Measurements from ENCODE around the gene ZNF576. TPM values are rescaled to one million over a fixed set of nuclear protein-coding genes. Genes with fewer than 3 reads are reported as not detected.
"Not testable (repeated sequence)": the region's sequence is repeated elsewhere in the genome, so short reads cannot be mapped to it uniquely, and the experiment has no call there.

Gene ZNF576
- total RNA-seq, 1 donor from 2014 or later = 19.2 TPM

- intact Hi-C loops (cut with micrococcal nuclease) = no loop called here
Measured at GRCh38 chr19:43623889-43624670, 27.7 kb downstream of the ZNF576 start.

GRCh38 chr19:43624933-43625332 is 28.5 kb downstream of the ZNF576 start:
- intact Hi-C loops (cut with micrococcal nuclease) = loop anchor here (1.0 kb wide), 1 partner anchor 43 kb away; no protein-coding TSS in a partner anchor

- intact Hi-C loops (cut with micrococcal nuclease) = loop anchor here (1.0 kb wide), 1 partner anchor 42 kb away; no protein-coding TSS in a partner anchor
Measured at GRCh38 chr19:43625918-43626579, 29.7 kb downstream of the ZNF576 start.

- intact Hi-C loops (cut with micrococcal nuclease) = no loop called here
Measured at GRCh38 chr19:43626838-43627237, 30.4 kb downstream of the ZNF576 start.

DNA sequence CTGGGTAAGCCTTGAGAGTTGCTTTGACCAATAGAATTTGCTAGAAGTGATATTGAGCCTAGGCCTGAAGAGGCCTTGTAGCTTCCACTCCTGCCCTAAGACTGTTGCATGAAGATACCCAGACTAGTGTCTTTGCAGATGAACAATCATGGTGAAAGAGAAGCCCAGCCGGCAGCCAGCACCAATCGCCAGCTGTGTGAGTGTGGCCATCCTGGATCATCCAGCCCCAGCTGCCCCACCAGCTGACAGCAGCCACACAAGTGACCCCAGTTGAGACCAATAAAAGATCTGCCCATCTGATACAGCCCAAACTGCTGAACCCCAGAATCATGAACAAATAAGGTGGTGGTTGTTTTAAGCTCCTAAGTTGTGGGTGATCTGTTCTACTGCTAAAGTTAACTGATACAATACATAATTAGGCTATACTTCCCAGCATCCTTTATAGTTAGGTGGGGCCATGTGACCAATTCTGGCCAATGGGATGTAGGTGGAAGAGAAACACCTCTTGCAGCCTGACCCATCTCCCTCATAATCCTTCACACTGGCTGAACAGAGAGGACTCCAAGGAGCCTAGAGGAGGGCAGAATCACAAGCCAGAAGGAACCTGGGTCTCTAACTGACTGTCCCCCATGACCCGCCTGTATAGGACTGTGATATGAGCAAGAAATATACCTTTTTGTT is 32.4 kb downstream of the ZNF576 start:
- intact Hi-C loops (cut with micrococcal nuclease) = no loop called here

GRCh38 chr19:43631491-43631890 is 35.1 kb downstream of the ZNF576 start:
- intact Hi-C loops (cut with micrococcal nuclease) = no loop called here

- intact Hi-C loops (cut with micrococcal nuclease) = no loop called here
Measured at GRCh38 chr19:43633520-43633919, 37.1 kb downstream of the ZNF576 start.

DNA sequence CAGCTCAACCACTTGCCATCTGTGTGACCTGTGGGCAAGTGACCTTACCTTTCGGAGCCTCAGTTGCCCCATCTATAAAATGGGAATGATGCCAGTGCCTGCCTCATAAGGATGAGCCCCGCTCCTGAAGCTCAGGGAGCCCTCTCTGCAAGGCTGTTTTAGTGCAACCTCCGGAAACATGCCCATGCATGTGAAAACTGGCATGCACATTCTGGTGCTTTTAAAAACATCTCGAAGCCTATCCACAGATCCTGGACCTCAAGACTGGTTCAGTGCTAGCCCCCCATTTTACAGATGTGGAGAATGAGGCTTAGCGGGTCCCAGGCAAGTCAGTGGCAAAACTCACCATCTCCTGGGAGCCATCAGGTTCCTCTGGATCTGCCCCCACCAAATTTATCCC is 37.7 kb downstream of the ZNF576 start:
- intact Hi-C loops (cut with micrococcal nuclease) = no loop called here

DNA sequence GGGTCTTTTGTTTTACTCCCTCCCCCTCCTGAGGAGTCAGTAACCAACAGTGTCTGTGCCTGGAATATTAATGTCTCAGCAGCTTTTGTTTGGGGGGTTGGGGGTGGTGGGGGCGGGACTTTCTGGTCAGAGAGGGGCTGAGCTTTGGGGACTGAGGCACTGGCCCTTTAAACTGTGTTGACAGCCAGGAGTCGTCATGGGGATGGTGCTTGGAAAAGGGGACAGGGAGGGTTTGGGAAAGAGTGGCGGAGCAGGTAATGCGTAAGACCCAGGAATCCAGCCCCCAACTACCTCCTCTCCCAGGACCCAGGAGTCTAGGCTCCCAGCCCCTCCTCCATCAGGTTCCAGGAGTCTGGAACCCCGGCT is 38.1 kb downstream of the ZNF576 start:
- intact Hi-C loops (cut with micrococcal nuclease) = no loop called here

- intact Hi-C loops (cut with micrococcal nuclease) = no loop called here
Measured at GRCh38 chr19:43634872-43635560, 38.6 kb downstream of the ZNF576 start.

DNA sequence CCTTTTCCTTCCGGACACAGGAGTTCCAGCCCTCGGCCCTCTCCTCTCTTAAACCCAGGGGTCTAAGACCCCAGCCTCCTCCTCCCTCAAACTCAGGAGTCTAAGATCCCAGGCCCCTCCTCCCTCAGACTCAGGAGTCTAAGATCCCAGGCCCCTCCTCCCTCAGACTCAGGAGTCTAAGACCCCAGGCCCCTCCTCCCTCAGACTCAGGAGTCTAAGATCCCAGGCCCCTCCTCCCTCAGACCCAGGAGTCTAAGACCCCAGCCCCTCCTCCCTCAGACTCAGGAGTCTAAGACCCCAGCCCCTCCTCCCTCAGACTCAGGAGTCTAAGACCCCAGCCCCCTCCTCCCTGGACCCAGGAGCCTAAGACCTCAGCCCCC is 39.2 kb downstream of the ZNF576 start:
- intact Hi-C loops (cut with micrococcal nuclease) = not testable (repeated sequence)

DNA sequence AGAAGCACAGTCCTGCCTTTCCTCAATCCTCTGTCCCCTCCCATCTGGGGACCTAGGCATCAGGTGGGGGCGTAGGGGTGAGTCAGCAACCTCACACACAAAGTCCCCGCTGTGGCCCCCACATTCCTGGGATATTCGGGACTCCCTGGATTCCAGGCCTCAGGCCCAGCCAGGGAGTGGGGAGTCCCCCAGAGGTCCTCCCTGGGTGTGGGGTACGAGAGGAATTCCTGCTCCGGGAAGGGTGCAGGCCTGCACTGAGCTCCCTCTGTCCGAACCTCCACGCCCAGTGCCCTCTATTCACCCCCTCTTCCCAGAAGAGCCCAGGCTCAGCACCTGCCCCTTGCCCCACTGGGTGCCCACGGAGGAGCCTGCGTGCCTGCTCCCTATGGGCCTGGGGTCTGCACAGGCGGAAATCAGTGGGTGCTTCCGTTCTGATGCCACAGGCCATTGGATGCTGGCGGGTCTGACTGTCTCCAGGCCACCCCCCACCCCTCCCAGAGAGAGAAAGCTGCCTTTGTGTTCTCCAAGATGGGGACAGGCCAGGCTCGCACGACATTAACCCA is 39.8 kb downstream of the ZNF576 start:
- intact Hi-C loops (cut with micrococcal nuclease) = no loop called here

DNA sequence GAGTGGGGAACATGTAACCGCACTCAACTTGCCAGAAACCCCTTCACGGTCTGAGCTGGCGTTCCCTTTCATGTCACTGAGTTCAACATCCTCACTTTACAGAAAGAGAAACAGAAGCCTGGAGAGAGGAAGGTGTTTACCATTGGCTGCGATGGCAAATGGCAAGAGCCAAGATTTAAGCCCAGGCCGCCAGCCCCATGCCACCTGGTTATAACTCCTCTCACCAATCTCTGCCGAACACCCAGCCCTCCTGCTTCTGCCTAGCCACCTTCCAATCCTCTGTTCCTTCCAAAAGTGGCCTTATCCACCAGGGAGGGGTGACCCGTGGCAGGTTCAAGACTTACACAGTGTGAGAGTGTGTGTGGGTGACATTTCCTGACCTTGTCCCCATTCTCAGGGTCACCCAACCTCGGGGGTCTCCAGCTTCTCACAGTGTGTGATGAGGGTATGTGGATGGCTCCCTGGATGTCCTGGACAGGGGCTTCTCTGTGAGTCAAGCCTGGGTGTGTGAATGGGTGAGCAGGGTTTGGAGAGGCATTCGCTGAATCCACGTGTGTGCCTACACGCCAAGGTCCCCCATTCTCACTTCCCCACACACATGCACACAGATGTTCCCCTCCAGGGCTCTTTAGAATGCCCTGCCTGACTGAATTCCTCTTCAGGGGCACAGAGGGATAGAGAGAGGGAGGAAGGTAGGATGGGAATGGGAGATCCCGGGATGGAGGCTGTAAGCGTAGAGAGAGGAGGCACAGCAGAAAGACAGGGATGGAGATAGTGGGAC is 42.0 kb downstream of the ZNF576 start:
- intact Hi-C loops (cut with micrococcal nuclease) = loop anchor here (2.0 kb wide), 1 partner anchor 20 kb away; the partner anchor contains the start of gene ZNF428

- intact Hi-C loops (cut with micrococcal nuclease) = loop anchor here (2.0 kb wide), 1 partner anchor 20 kb away; the partner anchor contains the start of gene ZNF428
Measured at GRCh38 chr19:43638995-43639518, 42.7 kb downstream of the ZNF576 start.

GRCh38 chr19:43639519-43640423 is 43.4 kb downstream of the ZNF576 start, which contains the start of gene CADM4:
TSS of gene CADM4 (minus strand) at chr19:43639850. CDS start at chr19:43639790, 60 bp downstream.
- intact Hi-C loops (cut with micrococcal nuclease) = loop anchor here (1.0 to 2.0 kb wide), 2 partner anchors 21 to 29 kb away; partner anchors contain the start of gene ZNF428

DNA sequence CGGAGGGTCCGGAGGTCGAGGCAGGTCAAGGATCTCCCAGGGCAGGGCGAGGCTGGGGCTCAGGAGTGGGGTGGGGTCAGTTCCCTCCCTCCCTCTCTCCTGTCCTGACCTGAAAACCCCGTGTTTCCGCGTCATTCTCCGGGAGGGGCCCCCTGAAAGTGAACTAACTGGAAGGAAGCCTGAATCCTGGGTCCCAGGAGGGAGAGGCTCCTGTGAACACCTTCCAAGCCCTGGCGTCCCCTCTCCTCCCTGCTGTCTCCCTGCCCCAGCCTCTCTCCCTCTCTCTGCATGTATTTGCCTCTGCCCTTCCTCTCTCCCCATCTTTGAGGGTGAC is 44.0 kb downstream of the ZNF576 start:
- intact Hi-C loops (cut with micrococcal nuclease) = loop anchor here (1.0 kb wide), 1 partner anchor 28 kb away; no protein-coding TSS in a partner anchor

DNA sequence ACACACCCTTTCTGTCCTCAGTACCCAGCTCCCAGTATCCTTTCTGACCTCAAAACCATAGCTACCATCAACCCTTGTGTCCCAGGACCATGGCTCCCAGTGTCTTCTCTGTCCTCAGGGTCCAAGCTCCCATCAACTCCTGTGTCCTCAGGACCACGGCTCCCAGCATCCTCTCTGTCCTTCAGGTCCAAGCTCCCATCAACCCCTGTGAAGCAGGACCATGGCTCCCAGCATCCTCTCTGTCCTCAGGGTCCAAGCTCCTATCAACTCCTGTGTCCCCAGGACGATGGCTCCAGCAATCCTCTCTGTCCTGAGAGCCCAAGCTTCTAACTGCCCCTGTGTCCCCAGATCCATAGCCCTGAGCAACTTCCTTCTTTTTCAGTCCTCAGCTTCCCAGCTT is 44.9 kb downstream of the ZNF576 start:
- intact Hi-C loops (cut with micrococcal nuclease) = no loop called here

DNA sequence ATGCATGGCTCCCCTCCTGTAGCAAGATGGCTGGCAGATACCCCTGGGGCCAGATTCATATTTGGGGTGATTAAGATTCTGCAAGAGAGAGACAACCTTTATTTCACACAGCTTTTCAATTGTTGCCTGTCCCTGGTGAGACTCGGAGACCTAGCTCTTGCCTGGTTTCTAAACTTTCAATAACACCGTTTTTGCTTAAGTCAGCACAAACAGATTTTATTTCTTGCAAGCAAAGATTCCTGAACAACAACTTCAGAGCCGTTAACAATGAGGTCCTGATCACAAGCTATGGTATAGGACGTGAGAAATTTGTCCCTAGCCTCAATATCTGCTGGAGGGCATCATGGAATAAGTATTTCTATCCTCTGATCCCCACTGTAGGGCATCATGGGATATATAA is 46.1 kb downstream of the ZNF576 start:
- intact Hi-C loops (cut with micrococcal nuclease) = no loop called here

DNA sequence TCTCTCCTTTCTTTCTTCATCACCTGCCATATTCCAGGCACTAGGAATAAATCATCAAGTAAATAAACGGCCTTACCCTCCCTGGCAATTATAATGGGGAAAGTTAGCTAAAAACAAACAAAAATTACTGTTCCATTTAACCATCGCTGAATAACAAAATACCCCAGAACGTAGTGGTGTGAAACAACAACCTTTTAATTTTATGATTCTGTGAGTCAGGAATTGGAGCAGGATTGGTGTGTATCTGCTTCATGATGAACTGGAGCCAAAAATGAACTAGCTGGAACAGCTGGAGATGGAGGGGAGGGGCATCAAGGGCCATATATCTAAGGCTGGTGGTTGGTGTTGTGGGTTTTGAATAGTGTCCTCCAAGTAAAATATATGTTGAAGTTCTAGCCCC is 46.9 kb downstream of the ZNF576 start:
- intact Hi-C loops (cut with micrococcal nuclease) = no loop called here
